Activated CD4-positive, CD25-positive, alpha-beta regulatory T cell (primary cell): Measurements from ENCODE around the gene SYTL5.
"Not testable (repeated sequence)": the region's sequence is repeated elsewhere in the genome, so short reads cannot be mapped to it uniquely, and the experiment has no call there.

Experiments
- DNase-seq, 4 experiments: peaks; one replicate each; lab custom pipeline; 2025; lab: John Stamatoyannopoulos, UW

The SYTL5 gene

DNA sequence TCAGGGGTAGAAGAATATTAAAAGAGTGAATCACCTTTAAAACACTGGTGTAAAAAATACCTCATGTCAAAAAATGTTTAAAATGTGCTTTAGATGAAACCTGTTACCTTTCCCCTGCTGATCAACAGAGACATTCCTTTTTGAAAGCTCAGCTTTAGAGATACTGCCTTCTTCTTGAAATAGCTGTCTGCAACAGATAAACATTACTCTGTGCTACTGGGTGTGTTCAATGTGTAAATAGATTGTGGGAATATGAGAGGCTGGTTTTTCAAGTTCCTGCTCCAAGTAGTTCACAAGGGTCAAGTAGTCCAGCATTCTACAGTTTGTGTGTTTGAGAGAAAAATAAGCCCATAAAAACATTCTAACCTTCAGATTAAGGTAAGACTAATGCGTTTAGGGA lies at the start of gene SYTL5:
Gene SYTL5 (plus strand): TSS at position 263 of the 400 bp plus-strand sequence. CDS start 27,337 bp downstream, outside the sequence.
- DNase-seq: no peak

GRCh38 chrX:37958525-37959211 lies 47.7 kb upstream of the SYTL5 start:
- DNase-seq: no peak

DNA sequence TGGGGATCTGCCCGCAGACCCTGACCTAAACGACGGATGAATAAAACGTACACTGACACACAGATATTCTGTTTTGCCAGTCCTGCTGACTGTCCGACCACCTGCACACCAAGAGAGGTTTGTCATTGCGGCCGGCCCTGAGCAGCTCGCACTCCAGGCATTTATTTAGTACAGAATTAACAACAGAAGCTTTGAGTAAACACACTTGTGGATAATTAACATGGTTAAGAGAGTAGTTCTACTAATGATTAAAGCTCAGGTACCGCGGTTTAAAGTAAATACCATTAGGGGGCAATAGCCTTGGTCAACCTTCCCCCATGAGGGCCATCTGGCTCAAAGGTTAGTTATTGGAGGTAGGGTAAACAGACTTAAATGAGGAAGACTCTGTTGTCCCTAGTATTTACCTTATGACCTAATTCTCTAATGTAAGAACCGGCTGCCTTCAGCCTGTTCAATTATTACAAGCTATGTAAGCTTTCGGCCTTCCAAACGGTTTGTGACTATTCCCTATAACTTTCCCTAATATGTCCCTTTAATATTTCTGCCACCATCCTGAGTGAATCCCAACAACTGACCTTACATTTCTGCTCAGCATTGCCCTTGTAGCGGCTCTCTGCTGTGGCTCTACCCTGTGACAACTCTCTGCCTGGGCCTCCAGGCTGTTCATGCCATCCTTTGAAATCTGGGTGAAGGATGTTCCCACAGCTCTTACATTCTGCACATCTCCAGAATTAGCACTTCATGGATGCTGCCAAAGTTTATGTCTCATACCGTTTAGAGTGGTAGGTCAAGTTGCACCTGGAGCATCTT lies 46.9 kb upstream of the SYTL5 start:
- no peak for DNase-seq

DNA sequence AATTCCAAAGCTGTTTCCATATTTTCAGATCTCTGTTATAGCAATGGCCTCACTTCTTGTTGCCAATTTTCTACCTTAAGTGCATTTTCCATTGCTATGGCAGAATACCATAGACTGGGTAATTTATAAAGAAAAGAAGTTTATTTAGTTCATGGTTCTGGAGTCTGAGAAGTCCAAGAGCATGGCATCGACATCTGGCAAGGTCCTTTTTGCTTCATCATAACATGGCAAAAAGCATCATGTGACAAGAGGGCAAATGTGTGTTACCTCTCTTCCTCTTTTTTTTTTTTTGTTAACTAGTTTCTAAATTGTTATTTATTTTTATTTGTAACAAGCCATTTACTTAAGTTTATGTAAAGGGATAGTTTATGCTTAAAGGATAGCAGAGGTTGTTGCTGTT lies 45.2 kb upstream of the SYTL5 start:
- no peak for DNase-seq

DNA sequence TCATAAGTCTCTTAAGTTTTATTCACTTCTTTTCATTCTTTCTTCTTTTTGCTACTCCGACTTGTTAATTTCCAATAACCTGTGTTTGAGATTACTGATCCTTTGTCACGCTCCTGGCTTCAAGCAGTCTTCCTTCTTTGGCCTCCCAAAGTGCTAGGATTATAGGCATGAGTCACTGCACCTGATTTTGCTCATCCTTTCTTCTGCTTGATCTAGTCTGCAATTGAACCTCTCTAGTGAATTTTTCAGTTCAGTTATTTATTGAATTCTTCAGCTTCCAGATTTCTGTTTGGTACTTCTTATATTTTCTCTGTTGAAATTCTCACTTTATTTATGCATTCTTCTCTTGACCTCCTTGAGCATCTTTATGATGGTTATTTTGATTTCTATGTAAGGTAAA lies 38.6 kb upstream of the SYTL5 start:
- no peak for DNase-seq

DNA sequence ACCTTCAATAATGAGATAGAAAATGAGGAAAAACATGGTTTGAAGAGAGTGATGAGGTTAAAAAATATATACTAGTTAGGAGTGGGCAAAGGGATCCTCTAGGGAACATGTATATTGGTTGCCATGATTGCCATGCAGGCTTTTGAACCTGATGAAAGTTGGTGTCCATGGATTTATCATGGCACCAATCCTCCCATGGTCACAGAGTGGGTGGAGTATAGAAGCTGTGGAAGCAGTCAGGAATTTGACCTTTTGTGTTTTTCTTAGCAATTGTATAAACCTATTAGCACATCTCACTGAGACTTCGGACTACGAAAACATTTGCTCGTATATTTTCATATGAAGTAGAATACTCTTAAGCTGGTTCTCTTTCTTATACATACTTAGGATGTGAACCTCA lies 30.9 kb upstream of the SYTL5 start:
- DNase-seq: no peak

DNA sequence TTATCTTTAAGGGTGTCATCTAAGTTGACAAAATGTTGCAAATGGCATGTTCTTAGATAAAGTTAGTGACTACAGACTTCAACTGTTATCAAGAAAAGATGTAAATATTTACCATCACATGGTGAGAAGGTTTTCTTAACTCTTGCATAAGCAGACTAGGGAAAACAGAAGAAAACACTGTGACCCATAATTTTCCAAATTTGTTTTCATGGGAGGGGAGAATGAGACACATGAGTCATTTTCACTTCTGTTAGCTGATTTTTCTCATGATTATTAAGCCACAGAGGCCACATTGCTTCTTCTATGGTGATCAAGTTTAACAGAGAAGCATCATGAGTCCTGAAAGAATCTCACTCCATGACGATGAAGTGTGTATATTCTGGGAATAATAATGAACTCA lies 30.2 kb upstream of the SYTL5 start:
- no peak for DNase-seq

DNA sequence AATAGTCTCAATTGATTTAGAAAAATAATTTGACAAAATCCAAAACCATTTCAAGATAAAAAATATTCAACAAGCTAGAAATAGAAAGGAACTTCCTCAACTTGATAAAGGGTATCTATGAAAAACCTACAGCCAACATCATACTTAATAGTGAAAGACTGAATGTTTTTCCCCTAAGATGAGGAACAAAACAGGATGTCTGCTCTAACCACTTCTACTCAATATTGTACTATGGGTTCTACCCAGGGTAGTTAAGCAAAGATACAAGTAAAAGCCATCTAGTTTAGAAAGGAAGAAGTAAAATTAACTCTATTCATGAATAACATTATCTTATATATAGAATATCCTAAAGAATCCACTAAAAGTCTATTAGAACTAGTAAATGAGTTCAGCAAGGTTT lies 21.5 kb upstream of the SYTL5 start:
- no peak for DNase-seq

DNA sequence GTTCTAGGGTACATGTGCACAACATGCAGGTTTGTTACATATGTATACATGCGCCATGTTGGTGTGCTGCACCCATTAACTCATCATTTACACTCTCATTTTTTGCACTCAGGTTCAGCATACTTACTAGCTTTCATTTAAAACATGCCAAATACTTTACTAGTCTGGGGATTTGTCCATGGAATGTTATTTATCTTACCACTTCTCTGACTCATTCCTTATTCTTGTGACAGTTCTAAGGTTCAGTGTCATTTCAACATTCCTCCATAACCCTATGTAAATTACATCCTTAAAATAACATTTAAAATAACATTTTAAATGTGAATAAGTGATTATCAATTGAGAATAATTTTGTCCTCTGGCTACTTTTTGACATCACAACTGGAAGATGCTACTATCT lies 19.5 kb upstream of the SYTL5 start:
- no peak for DNase-seq

DNA sequence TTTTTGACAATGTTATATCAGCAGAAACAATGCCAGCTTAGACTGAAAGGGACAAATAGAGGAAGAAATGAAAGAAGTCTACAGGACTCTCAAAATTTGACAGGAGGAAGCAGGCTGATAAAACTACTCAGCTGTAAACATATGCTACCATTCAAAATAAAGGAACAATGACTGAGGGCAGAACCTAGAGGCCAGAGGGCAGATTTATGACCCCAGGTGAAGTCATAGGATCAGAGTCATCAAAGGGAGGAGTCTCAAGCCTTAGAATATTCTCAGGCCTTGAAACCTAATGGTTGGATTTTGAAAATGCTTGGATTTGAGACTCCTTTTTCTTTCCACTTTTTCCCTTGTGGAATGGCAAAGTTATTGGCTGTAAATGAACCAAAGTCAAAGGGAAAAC lies 17.0 kb upstream of the SYTL5 start:
- no peak for DNase-seq

- not testable (repeated sequence) for DNase-seq
Measured at GRCh38 chrX:37991303-37991702, 15.1 kb upstream of the SYTL5 start.

- DNase-seq: no peak
Measured at GRCh38 chrX:37993176-37993575, 13.2 kb upstream of the SYTL5 start.

GRCh38 chrX:37993837-37994619 lies 12.3 kb upstream of the SYTL5 start:
- DNase-seq: no peak

- DNase-seq: no peak
Measured at GRCh38 chrX:37995428-37995827, 10.9 kb upstream of the SYTL5 start.

- no peak for DNase-seq
Measured at GRCh38 chrX:37997096-37997495, 9.3 kb upstream of the SYTL5 start.

DNA sequence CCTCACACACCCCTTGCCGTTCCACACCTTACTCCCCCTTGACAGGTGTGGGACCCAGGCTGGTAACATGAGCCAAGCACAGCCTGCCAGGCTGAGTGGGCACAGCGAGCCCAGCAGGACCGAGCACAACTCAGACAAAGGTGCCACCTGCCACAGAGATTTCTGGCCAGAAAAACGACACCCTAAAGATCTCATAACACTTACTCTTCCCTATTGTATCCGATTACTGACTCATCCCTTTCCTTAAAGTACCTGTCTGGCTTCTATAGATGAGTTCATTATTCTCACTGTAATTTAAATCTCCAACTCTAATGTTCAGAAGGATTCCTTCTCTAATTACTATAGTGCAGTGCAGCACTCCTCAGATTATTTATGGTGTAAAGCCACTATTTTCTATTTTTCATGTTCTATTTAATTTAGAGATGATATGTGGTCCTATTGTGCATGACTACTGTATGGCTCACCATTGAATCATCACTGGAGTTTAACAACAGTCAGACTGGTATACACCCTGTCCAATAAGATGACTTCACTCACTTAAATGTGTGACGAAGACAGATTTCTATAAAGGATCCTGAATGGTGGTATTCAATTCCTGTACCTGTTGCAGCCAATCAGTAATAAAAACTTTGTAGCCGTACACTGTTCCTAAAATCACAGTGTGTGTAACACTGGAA lies 7.6 kb upstream of the SYTL5 start:
- no peak for DNase-seq

DNA sequence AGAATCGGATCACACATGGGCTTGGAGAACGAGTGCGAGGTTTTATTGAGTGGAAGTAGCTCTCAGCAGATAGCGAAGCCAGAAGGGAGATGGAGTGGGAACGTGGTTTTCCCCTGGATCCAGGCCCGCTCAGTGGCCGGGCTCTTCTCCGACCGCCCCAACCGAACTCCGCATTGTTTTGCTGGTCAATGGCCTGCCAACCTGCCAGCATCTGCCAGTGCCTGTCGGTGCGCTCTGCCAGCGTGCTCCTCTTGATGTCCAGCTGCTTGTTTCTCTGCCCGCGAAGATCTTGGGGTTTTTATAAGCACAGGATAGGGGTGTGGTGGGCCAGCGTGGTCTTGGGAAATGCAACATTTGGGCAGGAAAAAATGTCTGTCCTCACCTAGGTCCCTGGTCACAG lies 5.6 kb upstream of the SYTL5 start:
- no peak for DNase-seq

DNA sequence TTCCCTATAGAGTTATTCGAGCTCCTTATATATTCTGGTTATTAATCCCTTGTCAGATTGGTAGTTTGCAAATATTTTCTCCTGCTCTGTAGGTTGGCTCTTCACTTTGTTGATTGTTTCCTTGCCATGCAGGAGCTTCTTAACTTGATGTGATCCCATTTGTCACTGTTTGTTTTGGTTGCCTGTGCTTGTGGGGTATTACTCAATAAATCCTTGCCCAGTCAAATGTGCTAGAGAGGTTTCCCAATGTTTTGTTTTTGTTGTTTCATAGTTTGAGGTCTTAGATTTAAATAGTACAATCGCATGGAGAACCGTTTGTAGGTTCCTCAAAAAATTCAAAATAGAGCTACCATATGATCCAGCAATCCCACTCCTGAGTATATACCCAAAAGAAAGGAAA lies 2.3 kb upstream of the SYTL5 start:
- no peak for DNase-seq

- DNase-seq: no peak
Measured at GRCh38 chrX:38006778-38007177, 425 bp downstream of the SYTL5 start.

DNA sequence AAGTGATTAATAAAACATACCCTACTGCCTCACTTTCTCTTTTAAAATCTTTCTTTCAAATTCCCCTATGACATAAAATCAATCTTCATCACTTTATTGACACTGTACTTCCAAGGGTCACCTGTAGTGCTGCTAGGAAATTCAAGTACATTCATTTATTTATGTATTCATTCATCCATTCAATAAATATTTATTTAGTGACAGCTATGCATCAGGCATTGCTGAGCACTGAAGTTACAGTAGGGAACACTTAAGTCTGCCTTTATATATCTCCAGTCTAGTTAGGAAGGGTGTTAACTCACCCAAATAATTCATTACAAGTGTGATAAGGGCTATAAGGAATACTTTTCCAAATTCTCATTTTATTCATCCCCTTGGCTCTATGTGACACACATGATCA lies 2.3 kb downstream of the SYTL5 start:
- DNase-seq: no peak

- DNase-seq: no peak
Measured at GRCh38 chrX:38009641-38010040, 3.3 kb downstream of the SYTL5 start.

DNA sequence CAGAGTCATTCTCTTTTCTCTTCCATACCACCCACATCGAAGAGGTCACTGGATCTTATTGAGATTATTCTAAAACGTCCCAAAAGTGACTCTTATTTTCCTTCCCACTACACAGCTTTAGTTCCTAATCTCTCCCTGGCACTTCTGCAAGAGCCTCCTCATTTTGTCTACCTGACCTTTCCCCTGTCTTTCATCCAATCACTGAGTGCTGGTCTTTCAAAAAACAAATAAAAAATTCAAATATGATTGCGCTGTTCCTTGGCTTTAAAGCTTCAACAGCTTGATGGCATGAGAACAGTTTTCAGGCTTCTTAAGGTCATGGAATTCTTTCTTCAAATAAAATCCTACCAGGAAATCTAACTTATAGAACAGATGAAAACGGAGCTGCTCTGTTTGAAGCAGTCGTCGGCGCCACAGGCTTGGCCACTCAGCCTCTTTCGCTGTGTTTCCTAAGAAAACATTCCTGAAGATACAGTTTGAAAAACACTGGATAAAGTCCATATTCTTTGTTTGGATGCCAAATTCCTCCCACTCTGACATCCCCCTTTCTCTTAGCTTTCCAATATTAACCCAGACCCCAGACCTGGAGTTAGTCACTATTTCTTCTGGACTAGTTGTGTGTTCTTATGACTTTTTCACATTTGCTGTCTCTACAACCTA lies 12.5 kb downstream of the SYTL5 start:
- no peak for DNase-seq
